H9 (cell line): ENCODE data around the gene SEMA3A. TPM values are rescaled to one million over a fixed set of nuclear protein-coding genes. Genes with fewer than 3 reads are reported as not detected.

ENCODE experiments used
- DNase-seq: peaks from one replicate; pipeline ENCODE4 v3.0.0-alpha.2; 2017
- H2AFZ ChIP-seq: one replicate; pipeline ENCODE4 v1.6.1; 2013; ENCODE audit warnings: mild to moderate bottlenecking, low read length, control low read depth, moderate library complexity
- H2AK5ac ChIP-seq: 2 replicates; pipeline ENCODE4 v1.6.1; 2013; ENCODE audit warnings: low read length, control low read depth, mixed read lengths; ENCODE audit not compliant: insufficient read length
- H2BK120ac ChIP-seq: one replicate; pipeline ENCODE4 v1.6.1; 2013; ENCODE audit warnings: low read depth, mild to moderate bottlenecking, low read length, control low read depth, inconsistent platforms; ENCODE audit not compliant: poor library complexity, severe bottlenecking
- H2BK12ac ChIP-seq: 2 replicates; pipeline ENCODE4 v1.6.1; 2013; ENCODE audit warnings: low read length, control low read depth, mixed read lengths, low read depth; ENCODE audit not compliant: insufficient read length
- H2BK15ac ChIP-seq: 2 replicates; pipeline ENCODE4 v1.6.1; 2013; ENCODE audit warnings: low read depth, low read length, control low read depth
- H2BK20ac ChIP-seq: one replicate; pipeline ENCODE4 v1.6.1; 2013; ENCODE audit warnings: low read depth, mild to moderate bottlenecking, low read length, control low read depth, inconsistent platforms; ENCODE audit not compliant: poor library complexity, severe bottlenecking
- H2BK5ac ChIP-seq: 2 replicates; pipeline ENCODE4 v1.6.1; 2013; ENCODE audit warnings: low read length, control low read depth, mixed read lengths; ENCODE audit not compliant: insufficient read length
- H3K14ac ChIP-seq: 2 replicates; pipeline ENCODE4 v1.6.1; 2013; ENCODE audit warnings: low read length, control low read depth; ENCODE audit not compliant: insufficient read depth
- H3K18ac ChIP-seq: 2 replicates; pipeline ENCODE4 v1.6.1; 2013; ENCODE audit warnings: low read depth, mild to moderate bottlenecking, mixed read lengths, low read length, control low read depth; ENCODE audit not compliant: insufficient read length
- H3K23ac ChIP-seq: 2 replicates; pipeline ENCODE4 v1.6.1; 2013; ENCODE audit warnings: low read length, control low read depth, mixed read lengths, low read depth; ENCODE audit not compliant: insufficient read length
- H3K23me2 ChIP-seq: 2 replicates; pipeline ENCODE4 v1.6.1; 2013; ENCODE audit warnings: low read depth, mild to moderate bottlenecking, mixed read lengths, low read length, control low read depth; ENCODE audit not compliant: insufficient read length, poor library complexity, severe bottlenecking
- H3K27ac ChIP-seq: 2 replicates; pipeline ENCODE4 v1.5.1; 2013; ENCODE audit warnings: low read length, control low read depth, mixed read lengths, low read depth; ENCODE audit not compliant: insufficient read length
- H3K27me3 ChIP-seq: 2 replicates; pipeline ENCODE4 v1.6.1; 2013; ENCODE audit warnings: low read length, control low read depth, inconsistent platforms; ENCODE audit not compliant: insufficient read depth
- H3K4ac ChIP-seq: 2 replicates; pipeline ENCODE4 v1.6.1; 2013; ENCODE audit warnings: low read depth, mild to moderate bottlenecking, control low read depth, inconsistent platforms, low read length, moderate library complexity
- H3K4me1 ChIP-seq: 2 replicates; pipeline ENCODE4 v1.6.1; 2013; ENCODE audit warnings: low read length, control low read depth, inconsistent platforms; ENCODE audit not compliant: insufficient read depth
- H3K4me2 ChIP-seq: 2 replicates; pipeline ENCODE4 v1.6.1; 2013; ENCODE audit warnings: low read length, control low read depth, mixed read lengths; ENCODE audit not compliant: insufficient read length, insufficient read depth
- H3K56ac ChIP-seq: 2 replicates; pipeline ENCODE4 v1.6.1; 2013; ENCODE audit warnings: low read depth, mild to moderate bottlenecking, mixed read lengths, low read length, control low read depth; ENCODE audit not compliant: insufficient read length
- H3K79me1 ChIP-seq: 2 replicates; pipeline ENCODE4 v1.6.1; 2013; ENCODE audit warnings: low read depth, mild to moderate bottlenecking, moderate library complexity, low read length, control low read depth, inconsistent platforms; ENCODE audit not compliant: insufficient read depth, poor library complexity, severe bottlenecking
- H3K79me2 ChIP-seq: 2 replicates; pipeline ENCODE4 v1.6.1; 2013; ENCODE audit warnings: low read length, control low read depth, inconsistent platforms; ENCODE audit not compliant: insufficient read depth
- H3K9ac ChIP-seq: 2 replicates; pipeline ENCODE4 v1.6.1; 2013; ENCODE audit warnings: low read length, control low read depth, mixed read lengths; ENCODE audit not compliant: insufficient read length; ENCODE audit errors: extremely low read depth
- H3K9me3 ChIP-seq: one replicate; pipeline ENCODE4 v1.6.1; 2013; ENCODE audit warnings: low read depth, low read length, inconsistent platforms; ENCODE audit not compliant: control insufficient read depth
- H3T11ph ChIP-seq: one replicate; pipeline ENCODE4 v1.6.1; 2013; ENCODE audit warnings: mild to moderate bottlenecking, low read length, control low read depth, inconsistent platforms
- H4K20me1 ChIP-seq: one replicate; pipeline ENCODE4 v1.6.1; 2013; ENCODE audit not compliant: control insufficient read depth, insufficient read length, insufficient read depth
- H4K5ac ChIP-seq: 2 replicates; pipeline ENCODE4 v1.6.1; 2013; ENCODE audit warnings: low read depth, mild to moderate bottlenecking, mixed read lengths, low read length, control low read depth; ENCODE audit not compliant: insufficient read length
- H4K8ac ChIP-seq: replicated peaks from 2 replicates; pipeline ENCODE4 v1.6.1; 2013; ENCODE audit warnings: low read length, control low read depth, mixed read lengths, low read depth; ENCODE audit not compliant: insufficient read length
- H4K91ac ChIP-seq: 2 replicates; pipeline ENCODE4 v1.6.1; 2013; ENCODE audit warnings: low read depth, mild to moderate bottlenecking, moderate library complexity, mixed read lengths, low read length, control low read depth; ENCODE audit not compliant: insufficient read length
- H3K27ac Mint-ChIP-seq, 3 experiments: 2 replicates in 2 of 3; 3 replicates in 1 of 3; pipeline ENCODE4 v1.8.0; 2020 to 2021; ENCODE audit warnings: mixed read lengths in 3 of 3, mild to moderate bottlenecking in 1 of 3, moderate library complexity in 1 of 3
- H3K27me3 Mint-ChIP-seq: 2 replicates; pipeline ENCODE4 v1.8.0; 2021; ENCODE audit warnings: low read depth, mild to moderate bottlenecking, moderate library complexity, mixed read lengths
- H3K36me3 Mint-ChIP-seq, 3 experiments: 2 replicates in 2 of 3; 3 replicates in 1 of 3; pipeline ENCODE4 v1.8.0; 2020 to 2021; ENCODE audit warnings: low read depth in 3 of 3, mixed read lengths in 3 of 3; ENCODE audit not compliant: insufficient read depth in 1 of 3
- H3K4me1 Mint-ChIP-seq, 2 experiments: 2 replicates each; pipeline ENCODE4 v1.8.0; 2020; ENCODE audit warnings: mixed read lengths in 2 of 2
- H3K4me3 Mint-ChIP-seq, 2 experiments: 2 replicates in 1 of 2; 3 replicates in 1 of 2; pipeline ENCODE4 v1.8.0; 2020 to 2021; ENCODE audit warnings: mild to moderate bottlenecking in 2 of 2, mixed read lengths in 2 of 2, moderate library complexity in 1 of 2
- H3K9me3 Mint-ChIP-seq, 2 experiments: 2 replicates in 1 of 2; 3 replicates in 1 of 2; pipeline ENCODE4 v1.8.0; 2020; ENCODE audit warnings: mild to moderate bottlenecking in 2 of 2, mixed read lengths in 2 of 2, moderate library complexity in 1 of 2
- WGBS: extraction: QIAGEN DNeasy Blood & Tissue Kit; methylation state at CpG from one replicate; pipeline ENCODE4 v1.1.7; 2013; ENCODE audit warnings: missing lambda C conversion rate, low lambda C conversion rate, mixed read lengths; ENCODE audit not compliant: insufficient read length; ENCODE audit errors: extremely low coverage; 5-methylcytosine and 5-hydroxymethylcytosine counted together
- total RNA-seq: library from RNA; stranded (reverse); gene quantifications from 2 replicates; pipeline ENCODE4 v1.2.1, GENCODE V29; 2021
- TF ChIP-seq, protein P1 (sequence below): fragments of 200-600 bp; sonication (generic); conservative IDR thresholded peaks from 3 replicates; pipeline ENCODE4 v1.8.0; 2021; ENCODE audit warnings: antibody characterized with exemption, mild to moderate bottlenecking

Gene SEMA3A
- total RNA-seq, 1 experiment from 2014 or later: 60.0 TPM

DNA sequence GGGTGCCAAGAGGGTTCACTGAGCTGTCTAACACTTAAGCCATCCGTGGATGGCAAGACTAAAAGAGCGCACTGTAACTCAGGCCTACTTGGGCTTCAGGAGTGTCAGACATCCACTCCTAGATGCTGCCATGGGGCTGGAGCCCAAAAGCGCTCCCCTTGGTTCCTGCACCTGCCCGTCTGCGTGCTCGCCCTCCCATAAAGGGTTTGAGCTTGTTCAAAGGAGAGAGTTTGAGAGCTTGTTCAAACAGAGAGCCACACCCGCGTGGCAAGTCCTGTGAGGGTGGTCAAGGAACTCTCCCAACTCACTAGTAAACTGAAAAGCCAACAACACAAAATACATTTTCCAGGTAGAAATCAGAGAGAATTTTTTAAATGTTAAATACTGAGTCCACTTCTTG lies 256.7 kb downstream of the SEMA3A start:
- Histone ChIP-seq H3K18ac (no peak overlapping the region), H3K9me3 (no peaks in the 10 kb centered on the region), H2BK120ac (no peak overlapping the region), H3K56ac (no peak overlapping the region), H4K20me1 (no peaks in the 10 kb centered on the region), H4K91ac (no peak overlapping the region), H3K4ac (no peak overlapping the region), H4K8ac (no peak overlapping the region), H3K4me2 (no peak overlapping the region), H2BK20ac (no peak overlapping the region), H2AFZ (peak overlapping the region; percentile 56), H3T11ph (no peak overlapping the region), H3K79me2 (no peaks in the 10 kb centered on the region), H3K9ac (no peak overlapping the region), H2BK5ac (no peak overlapping the region), H3K27me3 (no peaks in the 10 kb centered on the region), H2BK12ac (no peak overlapping the region), H3K23me2 (no peaks in the 10 kb centered on the region), H3K27ac (no peak overlapping the region), H3K23ac (no peak overlapping the region), H2BK15ac (no peak overlapping the region), H3K4me1 (no peaks in the 10 kb centered on the region), H3K79me1 (no peaks in the 10 kb centered on the region), H3K14ac (no peak overlapping the region), H2AK5ac (no peak overlapping the region), H4K5ac (no peak overlapping the region)
- peaks cover 0 to 2% (median 0%) of the 10 kb centered on the region in 3 experiments; a peak in 1 of 7 replicates for H3K36me3 Mint-ChIP-seq
- H3K27me3 Mint-ChIP-seq: no peaks in the 10 kb centered on the region
- no peaks in the 10 kb centered on the region; a peak in 1 of 5 replicates for H3K9me3 Mint-ChIP-seq
- H3K4me1 Mint-ChIP-seq: peaks cover 2 to 7% of the 10 kb centered on the region in 2 experiments; a peak in 2 of 4 replicates
- peak overlapping the region in 1 of 3 experiments; percentile 90; a peak in 2 of 7 replicates for H3K27ac Mint-ChIP-seq
- DNase-seq: no peak
- no CpG with 5 or more reads among the region's 8 CpGs for WGBS
- no peak overlapping the region for H3K4me3 Mint-ChIP-seq
- TF ChIP-seq, protein P1, sequence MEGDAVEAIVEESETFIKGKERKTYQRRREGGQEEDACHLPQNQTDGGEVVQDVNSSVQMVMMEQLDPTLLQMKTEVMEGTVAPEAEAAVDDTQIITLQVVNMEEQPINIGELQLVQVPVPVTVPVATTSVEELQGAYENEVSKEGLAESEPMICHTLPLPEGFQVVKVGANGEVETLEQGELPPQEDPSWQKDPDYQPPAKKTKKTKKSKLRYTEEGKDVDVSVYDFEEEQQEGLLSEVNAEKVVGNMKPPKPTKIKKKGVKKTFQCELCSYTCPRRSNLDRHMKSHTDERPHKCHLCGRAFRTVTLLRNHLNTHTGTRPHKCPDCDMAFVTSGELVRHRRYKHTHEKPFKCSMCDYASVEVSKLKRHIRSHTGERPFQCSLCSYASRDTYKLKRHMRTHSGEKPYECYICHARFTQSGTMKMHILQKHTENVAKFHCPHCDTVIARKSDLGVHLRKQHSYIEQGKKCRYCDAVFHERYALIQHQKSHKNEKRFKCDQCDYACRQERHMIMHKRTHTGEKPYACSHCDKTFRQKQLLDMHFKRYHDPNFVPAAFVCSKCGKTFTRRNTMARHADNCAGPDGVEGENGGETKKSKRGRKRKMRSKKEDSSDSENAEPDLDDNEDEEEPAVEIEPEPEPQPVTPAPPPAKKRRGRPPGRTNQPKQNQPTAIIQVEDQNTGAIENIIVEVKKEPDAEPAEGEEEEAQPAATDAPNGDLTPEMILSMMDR: no peak
